Measurements from ENCODE around the gene GRB2.

GRB2 gene

DNA sequence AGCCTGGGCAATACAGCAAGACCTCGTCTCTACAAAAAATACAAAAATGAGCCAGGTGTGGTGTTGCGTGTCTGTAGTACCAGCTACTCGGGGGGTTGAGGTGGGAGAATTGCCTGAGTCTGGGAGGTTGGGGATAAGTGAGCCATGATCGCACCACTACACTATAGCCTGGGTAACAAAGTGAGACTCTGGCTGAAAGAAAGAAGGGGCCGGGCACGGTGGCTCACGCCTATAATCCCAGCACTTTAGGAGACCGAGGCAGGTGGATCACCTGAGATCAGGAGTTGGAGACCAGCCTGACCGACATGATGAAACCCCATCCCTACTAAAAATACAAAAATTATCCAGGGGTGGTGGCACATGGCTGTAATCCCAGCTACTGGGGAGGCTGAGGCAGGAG lies 10.5 kb upstream of the GRB2 start:
- in situ Hi-C loops (cut with HindIII; ENCODE audit: low sequenced_read_pairs), result no loop called here

DNA sequence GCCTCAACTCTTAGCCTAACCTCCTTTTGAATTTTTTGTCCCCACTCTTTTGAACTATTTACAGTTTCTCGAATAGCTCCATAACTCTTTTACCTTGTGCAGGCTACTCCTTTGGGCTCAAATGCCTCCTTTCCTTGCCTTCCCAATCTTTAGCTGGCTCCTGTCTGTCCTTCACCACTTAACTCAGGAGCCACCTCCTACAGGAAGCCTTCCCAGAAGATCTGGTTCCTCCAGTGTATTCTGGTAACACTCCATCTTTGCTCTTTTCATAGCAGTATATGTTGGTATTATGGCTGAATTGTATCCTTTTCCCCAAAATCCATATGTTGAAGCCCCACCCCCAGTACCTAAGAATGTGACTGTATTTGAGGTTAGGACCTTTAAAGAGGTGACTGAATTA lies 9.0 kb upstream of the GRB2 start:
- in situ Hi-C loops (cut with HindIII; ENCODE audit: low sequenced_read_pairs), result loop anchor here (5.0 kb wide), 1 partner anchor 73 kb away; no protein-coding TSS in a partner anchor

- in situ Hi-C loops (cut with HindIII; ENCODE audit: low sequenced_read_pairs), result loop anchor here (5.0 kb wide), 1 partner anchor 75 kb away; no protein-coding TSS in a partner anchor
Measured at GRCh38 chr17:75412455-75413317, 7.2 kb upstream of the GRB2 start.

DNA sequence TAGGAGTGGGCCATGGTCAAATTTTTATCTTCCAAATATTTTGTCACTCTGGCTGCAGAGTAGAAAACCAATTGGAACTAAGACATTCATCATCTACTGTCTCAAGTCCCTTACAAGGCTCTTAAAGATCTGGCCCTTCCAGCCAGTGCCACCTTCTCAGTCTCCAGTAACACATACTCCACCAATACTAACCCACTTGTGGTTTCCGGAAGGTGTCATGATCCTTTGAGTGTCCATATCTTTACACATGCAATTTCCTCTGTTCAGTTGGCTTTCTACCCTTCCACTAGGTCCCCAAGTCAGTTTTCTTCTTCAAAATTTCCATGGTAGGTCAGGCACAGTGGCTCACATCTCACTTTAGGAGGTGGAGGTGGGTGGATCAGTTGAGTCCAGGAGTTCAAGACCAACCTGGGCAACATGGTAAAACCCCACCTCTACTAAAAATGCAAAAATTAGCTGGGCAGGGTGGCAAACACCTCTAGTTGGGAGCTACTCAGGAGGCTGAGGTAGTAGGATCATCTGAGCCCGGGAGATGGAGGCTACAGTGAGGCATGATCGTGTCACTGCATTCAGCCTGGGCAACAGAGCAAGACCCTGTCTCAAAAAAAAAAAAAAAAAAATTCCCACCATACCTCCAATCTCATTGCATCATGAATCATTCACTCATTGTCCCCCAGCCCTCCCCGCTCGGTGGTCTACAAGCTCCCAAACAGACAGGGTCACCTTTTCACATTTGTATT lies 6.0 kb upstream of the GRB2 start:
- in situ Hi-C loops (cut with HindIII; ENCODE audit: low sequenced_read_pairs), result loop anchor here (5.0 kb wide), 1 partner anchor 76 kb away; no protein-coding TSS in a partner anchor

- in situ Hi-C loops (cut with HindIII; ENCODE audit: low sequenced_read_pairs), result loop anchor here (5.0 kb wide), 1 partner anchor 77 kb away; no protein-coding TSS in a partner anchor
Measured at GRCh38 chr17:75410141-75410540, 4.7 kb upstream of the GRB2 start.

DNA sequence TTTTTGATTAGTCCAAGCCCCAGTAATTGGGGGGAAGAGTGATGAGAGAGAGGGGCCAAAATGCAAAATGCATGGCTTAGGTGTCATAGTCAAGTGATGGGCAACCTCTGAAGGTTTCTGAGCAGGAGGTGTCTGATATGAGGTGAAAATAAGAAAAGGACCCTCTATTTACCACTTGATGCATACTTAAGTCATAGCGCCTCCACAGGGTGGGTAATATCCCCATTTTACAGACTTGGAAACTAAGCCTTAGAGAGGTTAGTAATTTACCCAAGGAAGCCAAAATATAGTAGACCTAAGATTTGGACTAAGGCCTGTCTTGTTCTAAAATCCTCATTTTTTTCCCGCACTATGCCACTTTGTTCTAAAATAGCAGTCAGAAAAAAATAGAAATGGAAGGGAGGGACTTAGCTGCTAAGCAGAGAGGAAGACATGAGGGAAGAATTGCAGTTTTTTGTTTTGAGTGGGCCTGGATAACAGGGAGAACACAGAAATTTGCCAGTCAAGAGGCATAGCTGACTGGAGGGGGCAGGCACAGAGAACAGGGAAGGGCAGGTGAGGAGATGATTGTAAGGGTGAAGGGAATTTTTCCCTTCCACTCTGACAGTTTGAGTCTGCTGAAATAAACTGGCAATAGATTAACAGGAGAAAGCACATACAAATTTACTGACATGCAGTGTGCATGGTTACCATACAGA lies 2.3 kb upstream of the GRB2 start:
- in situ Hi-C loops (cut with HindIII; ENCODE audit: low sequenced_read_pairs), result no loop called here

DNA sequence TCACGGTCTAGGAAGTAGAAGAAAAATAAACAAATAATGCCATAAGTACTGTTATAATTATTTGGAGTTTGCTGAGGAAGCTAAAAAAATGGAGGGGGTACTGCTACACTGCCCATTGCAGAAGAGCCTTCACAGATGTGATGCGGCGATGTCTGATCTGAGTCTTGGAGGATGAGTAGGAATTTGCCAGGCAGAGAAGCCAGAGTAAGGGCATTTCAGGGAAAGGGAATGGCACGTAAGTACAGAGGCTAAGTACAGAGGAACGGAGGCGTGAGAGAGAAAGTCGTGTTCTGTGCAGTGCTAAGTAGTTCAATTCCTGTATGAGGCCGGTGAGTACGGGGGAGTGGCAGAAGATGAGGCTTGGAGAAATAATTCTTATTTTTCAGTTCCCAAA lies 741 bp upstream of the GRB2 start:
- in situ Hi-C loops (cut with HindIII; ENCODE audit: low sequenced_read_pairs), result no loop called here

GRCh38 chr17:75404731-75405364 lies 630 bp downstream of the GRB2 start:
- in situ Hi-C loops (cut with HindIII; ENCODE audit: low sequenced_read_pairs), result no loop called here

- in situ Hi-C loops (cut with HindIII; ENCODE audit: low sequenced_read_pairs), result no loop called here
Measured at GRCh38 chr17:75404223-75404730, 1.2 kb downstream of the GRB2 start.

GRCh38 chr17:75403131-75403530 lies 2.3 kb downstream of the GRB2 start:
- in situ Hi-C loops (cut with HindIII; ENCODE audit: low sequenced_read_pairs), result no loop called here

- in situ Hi-C loops (cut with HindIII; ENCODE audit: low sequenced_read_pairs), result no loop called here
Measured at GRCh38 chr17:75402026-75402425, 3.5 kb downstream of the GRB2 start.

DNA sequence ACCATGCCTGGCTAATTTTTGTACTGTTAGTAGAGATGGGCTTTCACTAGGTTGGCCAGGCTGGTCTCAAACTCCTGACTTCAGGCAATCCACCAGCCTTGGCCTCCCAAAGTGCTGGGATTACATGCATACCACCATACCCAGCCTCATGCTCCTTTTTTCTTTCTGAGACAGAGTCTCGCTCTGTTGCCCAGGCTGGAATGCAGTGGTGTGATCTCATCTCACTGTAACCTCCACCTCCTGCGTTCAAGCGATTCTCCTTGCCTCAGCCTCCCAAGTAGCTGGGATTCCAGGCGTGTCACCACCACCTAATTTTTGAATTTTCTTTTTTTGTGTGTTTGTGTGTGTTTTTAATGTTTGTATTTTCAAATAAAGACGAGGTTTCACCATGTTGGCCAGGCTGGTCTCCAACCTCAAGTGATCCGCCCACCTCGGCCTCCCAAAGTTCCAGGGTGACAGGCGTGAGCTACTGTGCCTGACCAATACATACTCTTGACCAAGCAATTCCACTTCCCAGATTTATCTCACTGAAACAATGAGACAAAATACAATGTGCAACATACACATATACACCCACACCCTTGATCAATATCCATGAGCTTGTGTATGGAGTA lies 5.0 kb downstream of the GRB2 start:
- in situ Hi-C loops (cut with HindIII; ENCODE audit: low sequenced_read_pairs), result no loop called here

GRCh38 chr17:75398279-75398678 lies 7.2 kb downstream of the GRB2 start:
- in situ Hi-C loops (cut with HindIII; ENCODE audit: low sequenced_read_pairs), result loop anchor here (5.0 kb wide), 1 partner anchor 76 kb away; no protein-coding TSS in a partner anchor

DNA sequence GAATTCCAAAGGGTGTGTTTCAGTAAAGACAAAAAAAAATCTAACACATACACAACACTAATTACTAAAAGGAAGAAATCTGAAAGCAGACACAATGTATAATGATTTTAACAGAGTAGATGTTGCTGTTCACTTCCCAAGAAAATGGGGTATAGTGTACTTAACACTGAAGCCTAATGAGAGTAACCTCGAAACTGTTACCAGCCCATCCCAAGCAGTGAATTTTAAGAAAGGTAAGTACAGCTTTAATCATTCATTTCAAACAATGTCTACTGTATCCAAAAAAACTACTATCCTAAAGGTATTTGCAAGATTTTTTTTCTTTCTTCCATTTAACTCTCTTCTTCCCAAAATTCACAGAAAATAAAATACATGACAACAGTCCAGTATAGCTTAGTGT lies 8.3 kb downstream of the GRB2 start:
- in situ Hi-C loops (cut with HindIII; ENCODE audit: low sequenced_read_pairs), result loop anchor here (5.0 kb wide), 1 partner anchor 75 kb away; no protein-coding TSS in a partner anchor

GRCh38 chr17:75396796-75397195 lies 8.7 kb downstream of the GRB2 start:
- in situ Hi-C loops (cut with HindIII; ENCODE audit: low sequenced_read_pairs), result loop anchor here (5.0 kb wide), 1 partner anchor 74 kb away; no protein-coding TSS in a partner anchor

DNA sequence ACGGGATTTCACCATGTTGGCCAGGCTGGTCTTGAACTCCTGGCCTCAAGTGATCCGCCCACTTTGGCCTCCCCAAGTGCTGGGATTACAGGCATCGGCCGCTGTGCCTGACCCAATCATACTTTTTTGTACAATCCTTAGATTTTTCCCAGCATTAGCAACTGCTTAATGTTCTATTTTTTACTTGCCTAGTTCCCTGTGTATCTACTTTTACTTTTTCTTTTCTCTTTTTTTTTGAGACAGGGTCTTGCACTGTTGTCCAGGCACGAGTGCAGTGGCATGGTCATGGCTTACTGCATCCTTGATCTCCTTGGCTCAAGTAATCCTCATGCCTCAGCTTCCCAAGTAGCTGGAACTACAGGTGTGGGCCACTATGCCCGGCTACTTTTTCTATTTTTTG lies 9.5 kb downstream of the GRB2 start:
- in situ Hi-C loops (cut with HindIII; ENCODE audit: low sequenced_read_pairs), result loop anchor here (5.0 kb wide), 1 partner anchor 74 kb away; no protein-coding TSS in a partner anchor

- in situ Hi-C loops (cut with HindIII; ENCODE audit: low sequenced_read_pairs), result loop anchor here (5.0 kb wide), 1 partner anchor 52 kb away; no protein-coding TSS in a partner anchor
Measured at GRCh38 chr17:75394332-75394918, 11.1 kb downstream of the GRB2 start.

DNA sequence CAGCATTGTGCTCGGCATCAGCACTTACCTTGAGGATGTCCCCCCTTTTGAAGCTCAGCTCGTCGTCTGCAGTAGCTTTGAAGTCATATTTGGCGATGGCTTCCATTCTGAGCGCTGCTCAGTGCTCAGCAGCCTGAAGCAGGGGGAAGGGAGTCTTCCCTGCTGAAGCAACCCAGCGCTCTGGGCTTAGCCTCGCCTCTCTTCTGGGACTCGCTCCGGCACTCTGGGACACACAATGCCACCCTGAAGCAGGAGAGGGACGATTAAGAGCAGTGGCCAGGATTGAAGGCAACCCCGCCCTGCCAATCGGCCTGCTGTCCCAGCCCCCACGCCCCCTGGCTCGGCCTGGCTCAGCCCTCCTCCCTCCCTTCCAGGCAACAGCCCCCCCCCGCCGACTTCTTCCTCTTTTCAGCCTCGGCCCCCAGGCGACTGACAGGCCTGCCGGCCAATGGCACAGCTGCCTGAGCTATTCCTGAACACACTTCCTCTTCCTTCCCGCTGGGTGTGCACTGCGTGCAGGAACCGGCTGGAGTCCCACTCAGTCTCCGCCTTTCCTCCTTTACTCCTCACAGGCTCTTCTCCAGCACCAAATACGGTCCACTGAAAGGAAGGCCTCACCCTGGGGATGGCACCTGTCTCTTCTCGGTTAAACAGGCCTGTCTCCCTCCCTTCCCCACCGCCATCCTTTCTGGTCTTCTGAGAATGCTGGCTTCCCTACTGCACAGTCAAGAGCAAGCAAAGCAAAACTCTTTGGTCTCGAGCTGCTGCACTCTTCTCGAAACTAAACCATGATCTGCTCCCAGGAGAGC lies 11.8 kb downstream of the GRB2 start:
- in situ Hi-C loops (cut with HindIII; ENCODE audit: low sequenced_read_pairs), result loop anchor here (5.0 kb wide), 1 partner anchor 51 kb away; no protein-coding TSS in a partner anchor
